Endothelial cell of umbilical vein (primary cell): ENCODE measurements around the gene TFDP1.

Experiments used
- FOS ChIP-seq: IDR thresholded peaks from 2 replicates; pipeline ENCODE4 v1.6.1; 2011; ENCODE audit warnings: mild to moderate bottlenecking, low read length, moderate library complexity, borderline replicate concordance; ENCODE audit not compliant: insufficient read depth
- POLR2A ChIP-seq: IDR thresholded peaks from 2 replicates; pipeline ENCODE4 v1.6.1; 2012; ENCODE audit warnings: low read depth, mild to moderate bottlenecking, control low read depth, low read length
- POLR2AphosphoS5 ChIP-seq: IDR thresholded peaks from 2 replicates; pipeline ENCODE4 v1.6.1; 2012; ENCODE audit warnings: low read depth, mild to moderate bottlenecking, control low read depth, low read length, moderate library complexity; ENCODE audit not compliant: insufficient read depth
- TF ChIP-seq, protein P1 (sequence below): IDR thresholded peaks from 2 replicates; pipeline ENCODE4 v1.6.1; 2011; ENCODE audit not compliant: insufficient read depth, insufficient read length

DNA sequence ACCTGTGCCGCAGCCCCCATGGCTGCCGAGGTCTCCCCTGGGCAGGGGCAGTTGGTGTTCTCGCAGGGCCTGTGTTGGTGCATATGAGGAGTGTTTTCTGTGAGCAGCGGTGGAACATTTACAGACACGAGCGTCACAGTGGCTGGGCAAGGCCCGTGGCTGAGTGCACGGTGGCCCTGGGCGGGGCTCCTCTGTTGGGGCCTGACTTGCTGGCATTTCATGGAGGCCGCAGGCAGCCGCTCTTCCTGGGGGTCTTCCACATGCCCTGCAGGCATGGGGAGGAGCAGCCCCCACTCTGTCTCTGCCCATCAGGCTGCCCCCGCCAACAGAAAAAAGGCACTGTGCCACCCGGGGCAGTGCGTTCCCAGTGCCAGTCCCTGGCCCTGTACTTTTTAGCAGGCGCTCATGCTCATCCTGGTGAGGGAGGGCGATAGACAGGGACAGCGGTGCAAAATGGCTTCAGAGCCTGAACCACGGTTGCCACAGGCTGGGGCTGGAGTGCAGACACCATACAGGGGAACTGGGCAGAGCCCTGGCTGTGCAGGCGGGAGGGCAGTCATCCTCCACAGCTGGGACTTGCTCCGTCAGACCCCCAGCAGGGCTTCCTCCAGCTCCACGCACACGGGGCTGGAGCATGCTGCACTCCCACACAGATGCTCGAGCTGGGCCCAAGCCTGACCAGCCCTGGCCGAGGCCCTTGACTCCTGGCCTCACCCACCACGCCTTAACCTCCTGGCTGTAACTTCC is 23.5 kb downstream of the TFDP1 start:
- no peak for TF ChIP-seq POLR2A
- no peak for TF ChIP-seq POLR2AphosphoS5
- TF ChIP-seq, protein P1, sequence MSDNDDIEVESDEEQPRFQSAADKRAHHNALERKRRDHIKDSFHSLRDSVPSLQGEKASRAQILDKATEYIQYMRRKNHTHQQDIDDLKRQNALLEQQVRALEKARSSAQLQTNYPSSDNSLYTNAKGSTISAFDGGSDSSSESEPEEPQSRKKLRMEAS: no peak
- no peak for TF ChIP-seq FOS
